Measurements from ENCODE around the gene ZNF580. TPM values are rescaled to one million over a fixed set of nuclear protein-coding genes. Genes with fewer than 3 reads are reported as not detected.

The ZNF580 gene
- total and polyA plus RNA-seq, 2 of the 13 experiments (the other 11 are each of a cell fraction or from before 2014, with no cell fraction given) = 4.4 to 6.0 TPM

- TF ChIP-seq ZNF24 (IDR thresholded peaks at IDR 0.05) (no peak), PRDM4 (CRISPR knock-in tag; IDR thresholded peaks at IDR 0.05; ENCODE audit: borderline replicate concordance) (no peak), HMG20B (CRISPR knock-in tag; conservative IDR thresholded peaks at IDR 0.05) (no peak), ZNF710 (CRISPR knock-in tag; IDR thresholded peaks at IDR 0.05; ENCODE audit: borderline replicate concordance) (no peak), AFF4 (CRISPR knock-in tag; IDR thresholded peaks at IDR 0.05) (no peak)
Measured at GRCh38 chr19:55680339-55681130, 39.7 kb downstream of the ZNF580 start (continued).
